ENCODE measurements around the gene RNF112. TPM values are rescaled to one million over a fixed set of nuclear protein-coding genes. Genes with fewer than 3 reads are reported as not detected.

The RNF112 gene
- total RNA-seq, 1 donor from 2014 or later, result 0.86 TPM

DNA sequence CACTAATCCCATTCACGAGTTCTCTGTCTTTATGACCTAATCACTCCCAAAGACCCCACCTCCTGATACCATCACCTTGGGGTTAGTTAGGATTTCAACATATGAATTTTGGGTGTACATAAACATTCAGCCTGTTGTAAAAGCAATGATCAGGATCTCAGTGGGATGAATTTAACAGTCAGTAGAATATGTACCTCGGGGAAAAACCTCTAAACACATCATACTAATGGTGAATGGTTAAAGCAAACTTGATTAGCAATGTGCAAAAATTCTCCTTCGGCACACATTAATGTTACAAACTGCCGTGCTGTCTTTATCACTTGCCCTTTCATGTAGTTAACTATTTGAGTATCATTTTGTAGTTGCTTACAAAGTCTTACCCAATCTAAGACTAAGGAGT, 10.2 kb downstream of the RNF112 start:
- no peaks in the 10 kb centered on the region for H3K36me3 Mint-ChIP-seq
- no peak overlapping the region for H3K4me3 Mint-ChIP-seq
- Histone ChIP-seq H3K79me2 (ENCODE audit: low read depth) (no peaks in the 10 kb centered on the region), H3K27me3 (no peaks in the 10 kb centered on the region), H3K4me3 (no peak overlapping the region), H3F3A (ENCODE audit: low read depth) (no peaks in the 10 kb centered on the region), H3K36me3 (no peaks in the 10 kb centered on the region), H3K4me1 (no peaks in the 10 kb centered on the region), H4K20me1 (ENCODE audit: low read depth) (no peaks in the 10 kb centered on the region), H2AFZ (replicated peaks) (no peak overlapping the region), H3K9me3 (ENCODE audit: low read depth) (no peaks in the 10 kb centered on the region), H3K9ac (no peak overlapping the region), H3K4me2 (no peak overlapping the region), H3K27ac (no peak overlapping the region)
- H3K27me3 Mint-ChIP-seq (ENCODE audit: insufficient read depth, low read depth), result peaks cover 2% of the 10 kb centered on the region
- TF ChIP-seq, protein P1, sequence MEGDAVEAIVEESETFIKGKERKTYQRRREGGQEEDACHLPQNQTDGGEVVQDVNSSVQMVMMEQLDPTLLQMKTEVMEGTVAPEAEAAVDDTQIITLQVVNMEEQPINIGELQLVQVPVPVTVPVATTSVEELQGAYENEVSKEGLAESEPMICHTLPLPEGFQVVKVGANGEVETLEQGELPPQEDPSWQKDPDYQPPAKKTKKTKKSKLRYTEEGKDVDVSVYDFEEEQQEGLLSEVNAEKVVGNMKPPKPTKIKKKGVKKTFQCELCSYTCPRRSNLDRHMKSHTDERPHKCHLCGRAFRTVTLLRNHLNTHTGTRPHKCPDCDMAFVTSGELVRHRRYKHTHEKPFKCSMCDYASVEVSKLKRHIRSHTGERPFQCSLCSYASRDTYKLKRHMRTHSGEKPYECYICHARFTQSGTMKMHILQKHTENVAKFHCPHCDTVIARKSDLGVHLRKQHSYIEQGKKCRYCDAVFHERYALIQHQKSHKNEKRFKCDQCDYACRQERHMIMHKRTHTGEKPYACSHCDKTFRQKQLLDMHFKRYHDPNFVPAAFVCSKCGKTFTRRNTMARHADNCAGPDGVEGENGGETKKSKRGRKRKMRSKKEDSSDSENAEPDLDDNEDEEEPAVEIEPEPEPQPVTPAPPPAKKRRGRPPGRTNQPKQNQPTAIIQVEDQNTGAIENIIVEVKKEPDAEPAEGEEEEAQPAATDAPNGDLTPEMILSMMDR (IDR thresholded peaks at IDR 0.05), result no peak
- TF ChIP-seq EZH2phosphoT487 (IDR thresholded peaks at IDR 0.05), result no peak
- no peak for TF ChIP-seq EZH2 (IDR thresholded peaks at IDR 0.05)
- H3K9me3 Mint-ChIP-seq, result no peaks in the 10 kb centered on the region
- no peak overlapping the region for H3K27ac Mint-ChIP-seq
- no peak for DNase-seq (ENCODE audit: low spot score)
- H3K4me1 Mint-ChIP-seq, result no peaks in the 10 kb centered on the region

DNA sequence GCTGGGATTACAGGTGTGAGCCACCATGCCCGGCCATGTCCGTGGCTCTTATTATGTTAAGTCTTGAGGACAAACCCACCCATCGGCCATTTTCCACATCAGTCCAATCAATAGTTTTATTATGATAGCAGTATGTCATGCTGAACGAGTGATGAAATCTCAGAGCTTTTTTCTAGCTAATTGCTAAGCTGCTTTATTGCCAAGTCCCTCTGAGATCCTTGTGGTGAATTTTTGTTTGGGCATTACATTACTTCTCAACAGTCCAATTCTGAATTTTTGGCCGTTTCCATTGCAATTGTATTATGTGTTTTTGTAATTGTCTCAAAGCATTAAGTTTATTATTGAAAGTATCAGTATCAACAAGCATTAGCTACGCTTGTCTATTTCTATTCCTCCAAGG, 10.9 kb downstream of the RNF112 start:
- Mint-ChIP-seq H3K9me3 (no peaks in the 10 kb centered on the region), H3K36me3 (no peaks in the 10 kb centered on the region), H3K27me3 (ENCODE audit: insufficient read depth, low read depth) (peaks cover 3% of the 10 kb centered on the region), H3K4me1 (no peaks in the 10 kb centered on the region), H3K27ac (no peak overlapping the region), H3K4me3 (no peak overlapping the region)
- Histone ChIP-seq H3K79me2 (ENCODE audit: low read depth) (no peaks in the 10 kb centered on the region), H3K36me3 (no peaks in the 10 kb centered on the region), H3K27ac (no peak overlapping the region), H3F3A (ENCODE audit: low read depth) (no peaks in the 10 kb centered on the region), H4K20me1 (ENCODE audit: low read depth) (no peaks in the 10 kb centered on the region), H3K9ac (no peak overlapping the region), H3K4me1 (no peaks in the 10 kb centered on the region), H3K27me3 (no peaks in the 10 kb centered on the region), H3K9me3 (ENCODE audit: low read depth) (no peaks in the 10 kb centered on the region), H3K4me3 (no peak overlapping the region), H2AFZ (replicated peaks) (no peak overlapping the region), H3K4me2 (no peak overlapping the region)
- TF ChIP-seq EZH2 (IDR thresholded peaks at IDR 0.05), result no peak
- TF ChIP-seq, protein P1 (IDR thresholded peaks at IDR 0.05), result no peak
- no peak for TF ChIP-seq EZH2phosphoT487 (IDR thresholded peaks at IDR 0.05)
- DNase-seq (ENCODE audit: low spot score), result no peak

DNA sequence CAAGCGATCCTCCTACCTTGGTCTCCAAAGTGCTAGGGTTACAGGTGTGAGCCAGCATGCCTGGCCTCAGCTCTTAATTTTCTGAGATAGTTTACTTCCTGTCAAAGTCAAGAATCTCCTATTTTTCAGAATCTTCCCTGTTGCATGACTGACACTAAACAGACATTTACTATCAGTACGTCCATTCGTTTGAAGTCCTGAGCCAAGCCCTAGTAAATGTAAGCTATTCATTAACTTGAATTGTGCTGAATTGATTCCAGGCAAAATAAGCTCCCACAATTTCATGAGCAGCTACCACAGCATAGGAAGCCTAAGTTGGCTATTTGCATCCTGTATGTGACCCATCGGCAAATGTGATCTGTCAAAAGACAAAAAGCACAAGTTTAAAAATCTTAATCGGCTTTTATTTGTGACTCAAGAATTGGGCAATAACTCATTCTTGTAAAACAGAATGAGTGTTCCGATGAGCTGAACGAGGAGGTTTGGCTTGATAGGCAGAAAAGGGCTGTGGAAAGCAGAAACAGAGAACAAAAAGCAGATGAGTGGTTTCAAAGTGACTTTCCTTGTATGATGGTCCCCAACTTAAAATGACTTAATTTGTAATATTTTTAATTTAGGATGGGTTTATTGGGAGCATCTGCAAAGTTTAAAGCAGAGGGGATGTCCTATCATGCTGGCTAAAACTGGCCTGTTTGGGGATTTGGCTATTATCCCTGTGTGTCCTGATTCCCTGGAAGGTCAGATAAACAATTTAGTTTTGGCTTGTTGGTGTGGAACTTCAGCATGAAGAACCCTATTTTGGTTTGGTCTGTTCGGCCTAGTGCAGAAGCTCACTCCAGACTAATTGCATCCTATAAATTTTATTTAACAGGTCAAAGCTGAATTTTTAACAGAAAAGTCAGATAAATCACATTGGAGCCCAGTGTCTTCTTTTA, 14.2 kb downstream of the RNF112 start:
- TF ChIP-seq EZH2phosphoT487 (IDR thresholded peaks at IDR 0.05) (no peak), EZH2 (IDR thresholded peaks at IDR 0.05) (no peak)
- TF ChIP-seq, protein P1 (IDR thresholded peaks at IDR 0.05), result no peak
- Mint-ChIP-seq H3K36me3 (no peaks in the 10 kb centered on the region), H3K4me1 (peaks cover 5% of the 10 kb centered on the region), H3K27me3 (ENCODE audit: insufficient read depth, low read depth) (peaks cover 3% of the 10 kb centered on the region), H3K4me3 (no peak overlapping the region), H3K27ac (no peak overlapping the region), H3K9me3 (no peaks in the 10 kb centered on the region)
- H3K4me3 ChIP-seq, result no peak overlapping the region
- H3F3A ChIP-seq (ENCODE audit: low read depth), result peaks cover 9% of the 10 kb centered on the region
- H3K27ac ChIP-seq, result no peak overlapping the region
- no peaks in the 10 kb centered on the region for H3K79me2 ChIP-seq (ENCODE audit: low read depth)
- no peak for DNase-seq (ENCODE audit: low spot score)
- H3K4me1 ChIP-seq, result peaks cover 8% of the 10 kb centered on the region
- no peak overlapping the region for H3K4me2 ChIP-seq
- no peaks in the 10 kb centered on the region for H4K20me1 ChIP-seq (ENCODE audit: low read depth)
- no peaks in the 10 kb centered on the region for H3K9me3 ChIP-seq (ENCODE audit: low read depth)
- H2AFZ ChIP-seq (replicated peaks), result no peak overlapping the region
- no peaks in the 10 kb centered on the region for H3K27me3 ChIP-seq
- H3K36me3 ChIP-seq, result no peaks in the 10 kb centered on the region
- H3K9ac ChIP-seq, result no peak overlapping the region
